NCI-H1694 (cell line): Measurements from ENCODE around the gene SLAMF8.
A peak's percentile ranks its signal among the peaks of the same experiment; 100 is the strongest.

ENCODE experiments used
- DNase-seq: peaks from one replicate; lab custom pipeline; 2025; lab: John Stamatoyannopoulos, UW

SLAMF8 gene

DNA sequence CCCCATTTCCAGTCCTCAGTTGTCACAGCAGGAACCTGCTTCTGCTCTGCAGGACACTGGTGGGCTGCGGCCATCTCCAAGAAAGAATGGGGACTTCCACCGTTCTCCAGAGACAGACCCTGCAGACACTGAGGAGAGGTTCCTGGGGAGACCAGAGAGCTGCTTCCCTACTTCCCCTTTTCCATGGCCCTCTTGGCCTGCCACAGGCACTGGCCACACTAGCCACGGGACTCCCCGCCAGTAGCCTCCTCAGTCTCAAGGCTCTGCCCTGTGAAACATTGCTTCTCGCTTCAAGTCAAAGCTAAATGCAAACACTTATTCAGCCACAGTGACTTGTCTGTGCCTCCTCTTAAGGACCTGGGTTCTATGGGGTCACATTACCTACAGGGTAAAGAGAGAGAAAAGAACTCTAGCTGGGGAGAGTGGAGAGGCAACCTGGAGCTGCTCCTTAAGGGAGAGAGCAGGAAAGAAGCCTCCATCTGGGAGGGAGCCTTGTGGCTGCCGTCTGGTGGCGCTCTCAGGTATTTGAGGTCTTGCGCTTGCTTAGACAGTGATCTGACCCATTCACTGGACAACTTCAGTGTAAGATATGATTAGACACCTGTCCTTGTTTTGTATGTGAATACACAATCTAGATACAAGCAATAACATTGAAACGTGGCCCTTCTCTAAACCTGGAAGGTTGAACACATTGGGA, 5.4 kb upstream of the SLAMF8 start:
- no peak for DNase-seq

DNA sequence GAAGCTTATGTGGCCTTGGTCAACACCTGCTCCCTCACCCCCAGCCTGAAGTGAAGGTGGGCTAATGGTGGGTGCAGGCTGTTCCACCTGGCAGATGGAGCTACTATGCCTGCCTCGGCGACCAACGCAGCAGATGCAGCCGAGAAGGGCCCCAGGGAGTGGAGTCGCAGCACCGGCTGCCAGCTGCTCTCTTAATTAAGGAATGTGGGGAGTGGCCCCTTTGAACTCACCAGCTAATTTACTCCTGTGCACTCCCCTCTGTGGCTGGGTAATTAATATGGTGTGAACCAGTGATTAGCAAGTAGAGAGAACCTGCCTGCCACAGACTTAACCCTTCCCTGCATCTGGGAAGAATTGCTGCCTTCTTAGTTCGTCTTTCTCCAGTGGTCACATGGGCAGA, 3.3 kb upstream of the SLAMF8 start:
- peak; percentile 94 for DNase-seq

DNA sequence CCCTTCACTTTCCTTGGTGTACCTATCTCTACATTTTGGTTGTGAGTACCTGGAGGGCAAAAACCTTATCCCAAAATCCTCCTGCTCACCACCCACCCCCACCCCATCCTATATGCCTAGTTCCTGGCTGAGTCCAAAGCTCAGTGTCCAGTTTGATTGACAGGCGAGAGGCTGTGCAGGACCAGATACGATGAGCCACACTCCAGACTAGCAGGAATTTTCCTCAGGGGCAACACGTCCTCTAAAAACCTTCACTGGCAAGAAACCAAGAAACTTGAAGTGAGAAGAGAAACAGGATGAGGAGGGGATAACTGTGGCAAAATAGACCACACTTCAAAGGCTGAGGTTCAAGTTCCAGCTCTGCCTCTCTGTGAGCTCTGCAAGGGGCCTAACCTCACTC, 1.1 kb upstream of the SLAMF8 start:
- DNase-seq: no peak

DNA sequence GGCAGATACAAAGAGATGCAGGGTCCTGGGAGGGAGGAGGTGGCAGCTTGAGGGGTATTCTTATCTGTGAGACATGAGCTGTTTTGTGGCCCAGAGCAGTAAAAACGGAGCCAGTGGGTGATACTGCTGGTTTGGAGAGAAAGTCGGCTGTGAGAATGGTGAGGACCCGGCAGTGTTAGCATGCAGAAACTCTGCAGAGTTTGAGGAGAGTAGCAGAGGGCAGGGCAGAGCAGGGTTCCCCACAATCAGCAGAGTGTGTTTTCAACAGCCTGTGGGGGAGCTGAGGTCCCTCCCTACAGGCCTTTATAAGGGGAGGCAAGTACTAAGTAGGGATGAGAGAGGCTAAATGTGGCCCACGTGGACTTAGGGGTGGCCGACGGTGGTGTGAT, 423 bp downstream of the SLAMF8 start:
- DNase-seq: no peak

DNA sequence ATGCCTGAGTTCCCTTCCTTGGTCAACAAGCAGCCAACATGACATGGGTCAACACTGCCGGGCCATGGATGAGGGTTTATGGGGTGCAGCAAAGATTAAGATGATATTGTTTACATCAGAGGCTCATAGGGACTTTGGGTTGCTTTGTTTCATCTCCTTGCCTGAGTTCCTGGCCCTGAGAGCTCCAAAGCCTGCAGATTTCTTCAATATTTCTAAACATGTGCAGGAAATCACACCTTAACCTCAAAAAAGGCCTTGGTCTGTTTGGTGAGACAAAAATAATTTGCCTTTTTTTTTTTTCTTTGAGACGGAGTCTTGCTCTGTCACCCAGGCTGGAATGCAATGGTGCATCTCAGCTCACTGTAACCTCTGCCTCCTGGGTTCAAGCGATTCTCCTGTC, 876 bp downstream of the SLAMF8 start:
- no peak for DNase-seq

DNA sequence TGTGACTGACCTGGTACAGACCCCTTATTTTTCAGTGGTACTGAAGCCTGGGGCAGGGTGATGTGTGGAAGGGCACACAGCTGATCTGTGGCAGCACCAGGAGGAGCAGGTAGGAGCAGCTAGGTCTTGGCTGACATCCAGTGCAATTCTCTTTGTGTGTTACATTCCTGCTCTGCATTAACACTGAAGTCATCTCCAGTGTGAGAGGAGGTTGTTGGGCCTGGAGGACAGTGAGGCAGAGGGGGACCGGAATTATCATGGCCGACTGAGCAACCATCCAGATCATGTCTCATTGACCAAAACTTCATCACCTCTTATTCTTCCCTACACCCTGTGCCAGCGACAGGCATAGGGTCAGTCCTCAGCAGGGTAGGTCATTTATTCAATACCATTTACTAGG, 1.5 kb downstream of the SLAMF8 start:
- peak; percentile 12 for DNase-seq

DNA sequence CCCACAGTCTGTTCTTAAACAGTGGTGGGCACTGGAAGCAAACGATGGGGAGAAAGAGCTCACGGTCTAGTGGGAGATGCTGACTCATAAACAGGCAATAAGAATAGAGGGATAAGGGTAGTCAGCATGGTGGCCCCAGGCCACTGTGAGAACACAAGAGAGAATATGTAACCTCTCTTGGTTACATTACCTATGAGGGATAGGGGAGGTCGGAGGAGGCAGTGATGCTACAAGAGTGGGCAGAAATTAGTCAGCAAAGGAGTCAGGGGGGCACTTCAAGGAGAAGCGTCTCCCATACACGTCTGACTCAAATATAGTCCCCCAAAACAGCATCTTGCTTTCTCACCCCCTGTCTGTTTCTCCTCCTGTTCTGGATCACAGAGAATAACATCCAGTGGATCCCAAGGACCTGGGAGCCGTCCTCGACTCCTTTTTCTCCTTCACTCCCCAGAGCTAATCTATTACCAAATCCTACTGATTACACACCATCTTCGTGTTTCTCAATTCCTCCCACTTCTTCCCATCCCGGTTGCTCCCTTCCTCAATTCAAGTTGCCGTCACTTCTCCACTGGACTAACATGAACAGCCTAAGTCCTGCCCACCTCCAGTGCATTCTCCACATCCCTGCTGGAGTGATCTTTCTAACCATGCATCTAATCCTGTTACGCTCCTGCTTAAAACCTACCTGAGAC, 2.1 kb downstream of the SLAMF8 start:
- DNase-seq: no peak

DNA sequence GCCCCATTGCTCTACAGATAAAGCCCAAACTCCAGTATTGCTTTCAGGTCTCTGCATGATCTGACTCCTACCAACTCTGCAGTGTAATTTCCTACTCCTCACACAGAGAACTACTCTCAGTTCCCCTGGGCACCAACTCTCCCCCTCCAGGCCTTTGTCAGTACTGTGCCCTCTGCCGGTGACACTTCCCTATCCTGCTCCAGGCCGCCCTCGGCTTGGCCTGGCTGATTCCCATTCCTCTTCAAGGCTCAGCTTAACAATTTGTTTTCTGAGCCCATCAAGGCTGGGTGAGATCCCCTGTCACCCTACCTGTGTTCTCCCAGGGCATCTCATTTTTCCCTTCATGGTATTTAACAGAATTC, 2.6 kb downstream of the SLAMF8 start:
- DNase-seq: peak; percentile 69

DNA sequence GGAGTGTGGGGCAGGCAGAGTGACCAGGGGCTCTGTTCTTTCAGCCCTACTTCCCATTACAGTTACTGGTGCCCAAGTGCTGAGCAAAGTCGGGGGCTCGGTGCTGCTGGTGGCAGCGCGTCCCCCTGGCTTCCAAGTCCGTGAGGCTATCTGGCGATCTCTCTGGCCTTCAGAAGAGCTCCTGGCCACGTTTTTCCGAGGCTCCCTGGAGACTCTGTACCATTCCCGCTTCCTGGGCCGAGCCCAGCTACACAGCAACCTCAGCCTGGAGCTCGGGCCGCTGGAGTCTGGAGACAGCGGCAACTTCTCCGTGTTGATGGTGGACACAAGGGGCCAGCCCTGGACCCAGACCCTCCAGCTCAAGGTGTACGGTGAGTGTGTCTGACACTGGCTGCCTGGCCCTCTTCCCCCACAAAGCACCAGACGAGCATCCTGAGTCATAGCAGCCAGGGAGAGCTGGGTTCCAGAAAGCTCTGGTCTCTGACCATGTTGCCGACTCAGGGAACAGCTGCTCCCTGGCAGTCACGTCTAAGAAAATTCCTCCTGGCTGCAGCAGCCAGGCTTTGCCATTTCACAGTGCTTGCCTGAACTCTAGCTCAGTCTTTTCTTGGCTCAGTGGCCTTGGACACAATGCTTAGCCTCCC, 3.3 kb downstream of the SLAMF8 start:
- peak; percentile 58 for DNase-seq

DNA sequence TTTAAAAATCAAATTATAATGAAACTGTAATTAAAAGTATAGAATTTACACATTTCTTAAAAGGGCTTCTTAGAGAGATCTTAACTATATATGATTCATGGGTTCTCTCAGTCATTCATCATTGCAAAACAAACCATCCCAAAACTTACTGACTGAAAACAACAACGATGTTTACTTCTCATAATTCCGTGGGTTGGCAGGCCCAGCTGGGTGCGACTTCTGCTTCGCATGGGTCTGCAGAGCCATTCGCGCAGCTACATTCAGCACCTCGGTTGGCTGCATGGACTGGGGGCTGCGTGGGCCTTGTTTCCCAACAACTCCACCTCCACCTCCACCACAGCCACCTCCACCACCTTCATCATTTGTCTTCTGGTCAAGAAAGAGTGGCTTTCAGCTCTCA, 4.0 kb downstream of the SLAMF8 start:
- DNase-seq: no peak

DNA sequence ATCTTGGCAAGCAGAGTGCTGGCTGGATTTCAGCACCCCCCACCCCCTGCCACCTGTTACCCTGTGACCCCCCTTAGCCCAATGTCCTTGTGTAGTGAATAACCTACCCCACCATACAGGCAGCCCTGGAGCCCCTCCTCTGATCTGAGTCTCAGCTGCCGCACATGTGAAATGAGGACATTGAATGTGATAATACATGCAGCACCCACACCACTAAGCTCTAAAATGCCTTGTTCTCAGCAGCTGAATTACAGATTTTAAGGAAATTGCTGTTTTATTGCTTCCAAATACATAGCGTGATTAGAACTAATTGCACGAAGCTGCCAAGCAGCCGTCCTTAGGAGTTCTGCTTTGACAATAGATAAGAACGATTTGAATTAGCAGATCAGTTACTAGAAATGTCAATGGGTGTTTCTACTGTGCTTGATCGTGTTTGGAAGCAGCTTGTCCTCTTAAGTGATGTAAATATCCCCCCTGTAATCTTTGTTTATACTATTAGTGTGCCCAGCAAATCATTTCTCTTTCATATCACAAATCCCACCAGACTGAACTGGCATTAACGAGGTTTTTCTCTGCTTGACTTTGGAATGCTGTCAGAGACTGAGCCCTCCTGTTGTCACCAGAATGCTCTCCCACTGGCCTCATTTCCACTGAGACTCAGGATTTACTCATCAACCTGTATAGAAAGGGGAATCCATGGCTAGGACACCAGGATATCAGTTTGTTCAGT, 4.9 kb downstream of the SLAMF8 start:
- DNase-seq: peak; percentile 30

DNA sequence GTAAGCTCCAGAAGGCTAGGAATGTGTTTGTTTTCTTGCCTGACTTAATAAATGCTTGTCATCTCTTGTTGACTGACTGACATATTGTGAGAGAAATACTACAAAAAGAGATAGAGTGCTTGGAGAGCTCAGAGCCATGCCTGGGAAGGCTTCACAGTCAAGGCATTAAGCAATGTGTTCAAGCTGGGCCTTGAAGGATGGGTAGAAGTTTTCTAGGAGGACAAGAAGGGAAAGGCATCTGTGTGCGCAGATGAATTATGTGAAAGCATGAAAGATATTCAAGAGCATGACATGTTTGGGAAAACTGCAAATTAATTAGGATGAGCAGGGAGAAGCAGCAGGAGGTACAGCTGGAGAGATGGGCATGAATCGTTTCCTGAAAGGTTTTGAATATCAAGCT, 5.6 kb downstream of the SLAMF8 start:
- no peak for DNase-seq

DNA sequence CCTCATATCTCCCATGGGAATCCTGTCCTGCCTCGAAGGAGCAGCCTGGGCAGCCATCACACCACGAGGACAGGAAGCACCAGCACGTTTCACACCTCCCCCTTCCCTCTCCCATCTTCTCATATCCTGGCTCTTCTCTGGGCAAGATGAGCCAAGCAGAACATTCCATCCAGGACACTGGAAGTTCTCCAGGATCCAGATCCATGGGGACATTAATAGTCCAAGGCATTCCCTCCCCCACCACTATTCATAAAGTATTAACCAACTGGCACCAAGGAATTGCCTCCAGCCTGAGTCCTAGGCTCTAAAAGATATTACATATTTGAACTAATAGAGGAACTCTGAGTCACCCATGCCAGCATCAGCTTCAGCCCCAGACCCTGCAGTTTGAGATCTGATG, 8.7 kb downstream of the SLAMF8 start:
- no peak for DNase-seq

DNA sequence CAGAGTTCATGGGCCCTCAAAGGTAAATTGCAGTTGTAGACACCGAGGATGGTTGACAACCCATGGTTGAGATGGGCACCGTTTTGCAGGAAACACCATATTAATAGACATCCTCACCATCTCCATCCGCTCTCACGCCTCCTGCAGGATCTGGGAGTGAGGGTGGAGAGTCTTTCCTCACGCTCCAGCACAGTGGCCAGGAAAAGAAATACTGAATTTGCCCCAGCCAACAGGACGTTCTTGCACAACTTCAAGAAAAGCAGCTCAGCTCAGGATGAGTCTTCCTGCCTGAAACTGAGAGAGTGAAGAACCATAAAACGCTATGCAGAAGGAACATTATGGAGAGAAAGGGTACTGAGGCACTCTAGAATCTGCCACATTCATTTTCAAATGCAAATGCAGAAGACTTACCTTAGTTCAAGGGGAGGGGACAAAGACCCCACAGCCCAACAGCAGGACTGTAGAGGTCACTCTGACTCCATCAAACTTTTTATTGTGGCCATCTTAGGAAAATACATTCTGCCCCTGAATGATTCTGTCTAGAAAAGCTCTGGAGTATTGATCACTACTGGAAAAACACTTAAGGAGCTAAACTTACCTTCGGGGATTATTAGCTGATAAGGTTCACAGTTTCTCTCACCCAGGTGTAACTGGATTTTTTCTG, 9.3 kb downstream of the SLAMF8 start:
- no peak for DNase-seq

DNA sequence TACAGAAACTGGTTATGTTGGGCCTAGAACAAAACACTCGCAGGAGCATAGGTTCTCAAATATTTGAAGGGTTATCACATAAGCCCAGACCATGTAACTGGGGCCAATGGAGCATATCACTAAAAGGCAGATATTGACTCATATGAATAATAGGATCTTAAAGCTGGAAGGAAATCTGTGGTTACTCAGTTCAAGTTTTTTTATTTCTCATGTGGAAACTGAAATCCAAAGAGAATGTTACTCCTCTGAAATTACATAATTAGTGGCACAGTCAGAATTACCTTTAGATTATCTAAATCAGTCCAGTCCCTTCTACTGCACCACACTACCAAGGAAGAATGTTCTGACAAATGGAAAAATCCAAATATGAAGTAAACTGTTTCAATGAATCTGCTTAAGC, 12.0 kb downstream of the SLAMF8 start:
- DNase-seq: no peak

DNA sequence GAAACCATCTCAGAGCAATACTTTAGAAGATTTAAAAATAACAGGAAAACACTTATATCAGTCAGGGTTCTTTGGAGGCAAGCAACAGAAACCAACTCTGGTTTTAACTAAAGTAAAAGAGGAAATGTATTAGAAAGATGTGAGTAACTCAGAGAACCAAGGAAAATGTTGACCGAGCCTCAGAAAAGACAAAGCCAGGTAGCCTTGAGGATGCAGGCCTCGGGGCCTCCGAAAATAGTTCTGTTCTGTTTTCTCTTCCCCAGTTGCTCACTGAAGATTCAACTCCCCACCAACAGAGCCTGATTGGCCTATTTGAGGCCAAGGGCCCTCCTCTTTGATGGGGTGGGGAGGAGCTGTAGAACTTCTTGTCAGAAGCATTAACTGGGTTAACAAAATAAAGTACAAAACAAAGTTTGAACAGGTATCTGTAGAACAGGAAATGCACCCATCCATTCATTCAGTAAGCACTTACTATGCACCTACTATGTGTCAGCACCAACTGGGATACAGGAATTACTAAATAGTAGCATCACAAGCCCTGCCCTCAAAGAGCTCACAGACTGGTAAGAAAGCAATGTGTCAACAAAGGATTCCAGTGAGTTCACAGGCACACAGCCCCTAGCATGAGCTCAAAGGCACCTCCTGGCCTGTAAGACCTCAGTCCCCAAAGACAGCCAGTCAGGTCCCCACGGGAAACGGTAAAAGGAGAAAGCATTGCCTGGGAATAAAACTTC, 12.6 kb downstream of the SLAMF8 start:
- no peak for DNase-seq

DNA sequence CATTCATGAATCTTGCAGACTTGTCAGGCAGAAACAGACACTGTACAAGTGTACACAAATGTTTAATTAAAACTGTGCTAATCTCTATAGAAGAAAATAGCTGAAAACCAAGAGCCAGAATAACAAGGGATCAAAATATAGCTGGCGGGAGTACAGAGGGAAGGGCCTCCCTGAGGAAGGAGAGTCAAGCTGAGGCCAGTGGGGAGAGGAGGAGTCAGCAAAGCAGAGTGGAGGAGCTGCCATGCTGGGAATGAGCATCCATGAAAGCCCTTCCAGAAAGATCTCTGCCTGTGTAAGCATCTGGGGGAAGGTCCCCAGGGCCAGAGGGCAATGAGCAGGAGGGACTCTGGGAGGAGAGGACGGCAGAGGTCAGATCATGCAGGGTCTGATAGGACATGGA, 15.1 kb downstream of the SLAMF8 start:
- no peak for DNase-seq

DNA sequence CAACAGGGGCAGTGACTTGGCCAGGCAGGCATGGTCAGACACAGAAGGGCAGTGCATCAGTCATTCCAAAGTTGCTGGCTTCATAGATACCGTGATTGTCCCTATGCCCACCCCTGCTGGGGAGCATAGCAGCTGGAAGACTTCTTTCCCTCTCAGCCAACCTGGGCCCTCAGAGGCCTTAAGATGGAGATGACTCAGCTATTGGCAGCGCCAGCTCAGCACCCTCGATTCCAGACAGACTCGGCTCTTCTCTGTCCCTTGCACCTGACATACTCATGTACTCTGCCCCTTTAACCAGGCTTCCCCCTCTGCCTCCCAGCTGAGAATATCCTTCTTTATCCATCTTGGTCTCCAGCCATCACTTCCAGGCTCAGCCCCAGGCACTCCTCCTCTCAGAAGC, 16.8 kb downstream of the SLAMF8 start:
- no peak for DNase-seq

DNA sequence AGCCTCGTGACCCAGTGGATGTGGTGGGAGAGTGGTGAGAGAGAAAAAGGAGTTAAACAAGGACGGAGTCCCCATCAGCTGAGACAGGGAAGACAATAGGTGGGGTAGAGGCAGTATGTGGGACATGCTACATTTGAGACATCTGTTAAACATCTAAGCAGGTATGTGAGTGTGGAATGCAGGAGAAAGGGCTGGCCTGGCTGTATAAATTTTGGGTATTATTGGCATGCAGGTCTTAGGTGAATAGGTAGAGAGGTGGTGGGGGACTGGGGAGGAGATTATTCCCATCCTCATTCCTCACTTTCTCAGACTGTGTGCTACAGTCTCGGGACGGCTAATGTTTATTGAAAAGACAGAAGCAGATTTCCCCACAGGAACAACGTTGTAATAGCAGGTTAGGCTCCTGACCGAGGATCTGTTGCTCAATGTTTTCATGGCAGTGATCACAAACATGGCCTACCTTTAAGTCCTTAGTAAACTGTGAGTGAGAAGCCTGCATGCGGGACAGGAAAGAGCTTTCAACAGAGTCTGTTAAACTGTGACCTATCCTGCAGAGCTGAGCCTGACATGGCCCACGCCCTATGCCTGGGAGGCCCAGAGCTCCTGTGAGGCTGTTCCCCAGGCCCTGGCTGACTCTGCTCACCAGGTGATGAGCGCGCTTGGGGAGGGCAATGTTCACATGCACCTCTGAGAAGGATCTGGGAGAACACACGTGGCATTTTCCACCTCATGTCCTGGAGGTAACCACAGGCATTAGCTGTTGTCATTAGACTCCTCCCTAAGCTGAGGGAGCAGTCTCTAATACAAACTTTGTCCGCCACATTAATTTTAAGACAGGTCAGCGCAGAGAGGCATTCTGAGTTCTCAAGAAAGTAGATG, 19.3 kb downstream of the SLAMF8 start:
- DNase-seq: no peak

DNA sequence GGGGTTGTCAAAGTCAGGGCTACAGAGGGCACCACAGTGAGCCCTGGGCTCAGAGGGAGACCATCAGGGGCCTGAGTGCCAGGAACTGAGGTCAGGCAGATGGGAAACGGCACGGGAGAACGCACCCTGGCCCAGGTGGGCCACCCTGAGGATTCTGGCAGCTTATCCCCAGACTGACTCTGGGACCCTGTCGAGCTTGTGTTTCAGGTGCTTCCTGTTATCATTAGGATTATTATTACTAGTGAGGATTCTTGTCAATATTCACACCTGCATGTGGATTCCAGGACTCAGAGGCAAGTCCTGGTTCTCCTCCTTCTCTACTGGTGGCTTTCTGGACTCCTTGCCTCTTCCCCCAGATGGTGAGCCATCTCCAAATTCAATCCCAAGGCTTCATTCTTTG, 20.6 kb downstream of the SLAMF8 start:
- no peak for DNase-seq

DNA sequence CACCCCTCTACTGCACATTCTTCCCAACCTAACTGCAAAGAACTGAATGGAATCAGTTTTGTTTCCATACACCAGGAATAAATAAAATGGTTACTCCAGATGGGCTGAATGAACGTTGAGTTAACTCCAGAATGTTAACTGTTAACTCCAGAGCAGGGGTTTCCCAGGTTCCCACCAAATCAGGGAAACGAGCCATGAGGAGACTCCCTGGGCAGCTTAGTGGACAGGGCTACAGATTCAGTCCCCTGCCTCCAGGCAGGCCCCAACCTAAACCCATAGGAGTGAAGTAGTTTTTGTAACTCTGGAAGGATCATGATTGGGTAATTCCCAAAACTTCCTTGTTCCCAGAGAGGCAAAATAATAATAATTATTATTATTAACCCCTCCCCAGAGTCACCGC, 21.7 kb downstream of the SLAMF8 start:
- no peak for DNase-seq
